GM23248 (cell line): ENCODE measurements around the gene ANKS6. TPM values are rescaled to one million over a fixed set of nuclear protein-coding genes. Genes with fewer than 3 reads are reported as not detected.

Experiments used
- DNase-seq: peaks from one replicate; pipeline ENCODE4 v3.0.0-alpha.2; 2015
- H2AFZ ChIP-seq: fragments of 200-600 bp; sonication (generic); 2 replicates; pipeline ENCODE4 v1.6.1; 2016; ENCODE audit warnings: antibody characterized with exemption
- H3F3A ChIP-seq: fragments of 200-600 bp; sonication (generic); 2 replicates; pipeline ENCODE4 v1.6.1; 2016; ENCODE audit warnings: mild to moderate bottlenecking, antibody characterized with exemption, mixed run types; ENCODE audit not compliant: insufficient read depth
- H3K27ac ChIP-seq: fragments of 200-600 bp; sonication (generic); 2 replicates; pipeline ENCODE4 v1.5.1; 2016; ENCODE audit warnings: mild to moderate bottlenecking
- H3K27me3 ChIP-seq: fragments of 200-600 bp; sonication (generic); replicated peaks from 2 replicates; pipeline ENCODE4 v1.6.1; 2016; ENCODE audit warnings: mild to moderate bottlenecking; ENCODE audit not compliant: insufficient read depth
- H3K36me3 ChIP-seq: fragments of 200-600 bp; sonication (generic); 2 replicates; pipeline ENCODE4 v1.6.1; 2016; ENCODE audit warnings: low read depth, mild to moderate bottlenecking
- H3K4me1 ChIP-seq: fragments of 200-600 bp; sonication (generic); 2 replicates; pipeline ENCODE4 v1.6.1; 2016; ENCODE audit warnings: mild to moderate bottlenecking; ENCODE audit not compliant: insufficient read depth
- H3K4me2 ChIP-seq: fragments of 200-600 bp; sonication (generic); one replicate; pipeline ENCODE4 v1.6.1; 2016; ENCODE audit warnings: mild to moderate bottlenecking; ENCODE audit not compliant: unreplicated experiment
- H3K4me3 ChIP-seq: fragments of 200-600 bp; sonication (generic); 2 replicates; pipeline ENCODE4 v1.5.1; 2016; ENCODE audit warnings: mild to moderate bottlenecking
- H3K79me2 ChIP-seq: fragments of 200-600 bp; sonication (generic); 2 replicates; pipeline ENCODE4 v1.6.1; 2016; ENCODE audit warnings: mild to moderate bottlenecking; ENCODE audit not compliant: insufficient read depth
- H3K9ac ChIP-seq: fragments of 200-600 bp; sonication (generic); 2 replicates; pipeline ENCODE4 v1.6.1; 2016; ENCODE audit warnings: mild to moderate bottlenecking
- H3K9me2 ChIP-seq: fragments of 200-600 bp; sonication (generic); 2 replicates; pipeline ENCODE4 v1.6.1; 2016; ENCODE audit warnings: mixed run types, mild to moderate bottlenecking, moderate library complexity; ENCODE audit not compliant: insufficient read depth
- H3K9me3 ChIP-seq: fragments of 200-600 bp; sonication (generic); one replicate; pipeline ENCODE4 v1.6.1; 2017; ENCODE audit warnings: low read depth
- H4K20me1 ChIP-seq: fragments of 200-600 bp; sonication (generic); 2 replicates; pipeline ENCODE4 v1.6.0; 2016; ENCODE audit not compliant: insufficient read depth
- EZH2 ChIP-seq: fragments of 200-600 bp; sonication (generic); IDR thresholded peaks from 2 replicates; pipeline ENCODE4 v1.6.1; 2018; ENCODE audit warnings: antibody characterized with exemption, mild to moderate bottlenecking; ENCODE audit not compliant: insufficient read depth, poor library complexity, severe bottlenecking
- EZH2phosphoT487 ChIP-seq: fragments of 200-600 bp; sonication (generic); IDR thresholded peaks from 2 replicates; pipeline ENCODE4 v1.6.1; 2018; ENCODE audit warnings: antibody characterized with exemption, moderate library complexity, mild to moderate bottlenecking, low read depth; ENCODE audit not compliant: insufficient read depth
- WGBS, 2 experiments: methylation state at CpG; one replicate each; pipeline ENCODE4 v1.1.6; 2015 to 2017; ENCODE audit warnings: low lambda C conversion rate in 2 of 2, low coverage in 1 of 2; ENCODE audit errors: missing lambda C conversion rate in 2 of 2; 5-methylcytosine and 5-hydroxymethylcytosine counted together
- in situ Hi-C: fragments of 300-500 bp; cut with MboI; formaldehyde crosslinking; loops from 2 replicates; pipeline ENCODE4 v1.15.0; 2020
- polyA plus RNA-seq: library from polyadenylated mRNA; unstranded; fragments of >200 nt; fragmentation: Nextera tagmentation; extraction: Ambion mirVana; gene quantifications from 2 replicates; pipeline ENCODE4 v1.2.1, GENCODE V29; 2016
- total RNA-seq: library from RNA; depleted of rRNA; stranded (reverse); fragments of >200 nt; shearing (Covaris generic); gene quantifications from 2 replicates; pipeline ENCODE4 v1.2.3, GENCODE V29; 2014

ANKS6 gene
- total and polyA plus RNA-seq, 2 experiments from 2014 or later: 7.1 to 26.4 TPM

DNA sequence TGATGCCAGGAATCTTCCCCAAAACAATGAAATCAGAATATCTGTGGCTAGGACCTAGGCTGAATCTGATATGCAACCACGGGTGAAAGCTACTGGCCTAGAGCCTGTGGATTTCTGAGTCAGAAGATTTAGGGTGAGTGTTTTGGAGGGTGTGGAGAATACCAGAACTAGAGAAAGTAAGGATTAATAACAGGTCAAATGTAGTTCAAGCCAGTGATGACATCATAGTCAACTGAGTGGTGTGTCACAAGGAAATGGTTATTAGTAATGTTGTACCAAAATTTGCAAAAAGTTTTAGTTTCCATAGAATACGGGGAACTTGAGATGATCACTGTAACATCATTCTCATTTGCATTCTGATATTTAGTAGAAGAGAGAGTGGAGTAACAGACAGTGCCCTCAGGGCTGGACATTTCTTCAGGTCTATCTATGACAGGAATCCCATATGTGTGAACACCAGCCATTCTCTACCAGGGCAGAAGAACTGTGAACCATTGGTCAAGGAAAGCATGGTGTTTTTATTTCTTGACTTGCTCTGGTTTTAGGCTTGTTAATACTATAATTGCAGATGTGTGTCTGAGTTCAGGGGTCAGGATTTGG is 14.8 kb upstream of the ANKS6 start:
- H3F3A ChIP-seq: peaks cover 33% of the 10 kb centered on the region
- DNase-seq: peak; percentile 96
- 0 out of 2 replicates have a peak overlapping the region, but pooled peaks have one; percentile 0 for H3K4me3 ChIP-seq
- no peak overlapping the region for H2AFZ ChIP-seq
- TF ChIP-seq EZH2: no peak
- TF ChIP-seq EZH2phosphoT487: 0 out of 2 replicates have a peak, but pooled peaks have one; percentile 43
- no peaks in the 10 kb centered on the region for H3K79me2 ChIP-seq
- no peaks in the 10 kb centered on the region for H3K36me3 ChIP-seq
- peak overlapping the region; percentile 46 for H3K4me2 ChIP-seq
- peak overlapping the region; percentile 61 for H3K27ac ChIP-seq
- H3K9ac ChIP-seq: peak overlapping the region; percentile 16; the same call in 1 of the 2 replicates
- in situ Hi-C loops: no loop called here
- H3K27me3 ChIP-seq: no peaks in the 10 kb centered on the region
- 0 to 2% methylated on average over 2 of the region's 2 CpGs for WGBS, 2 experiments
- H3K9me2 ChIP-seq: no peaks in the 10 kb centered on the region
- no peaks in the 10 kb centered on the region for H4K20me1 ChIP-seq
- no peaks in the 10 kb centered on the region for H3K9me3 ChIP-seq
- H3K4me1 ChIP-seq: peaks cover 25% of the 10 kb centered on the region

DNA sequence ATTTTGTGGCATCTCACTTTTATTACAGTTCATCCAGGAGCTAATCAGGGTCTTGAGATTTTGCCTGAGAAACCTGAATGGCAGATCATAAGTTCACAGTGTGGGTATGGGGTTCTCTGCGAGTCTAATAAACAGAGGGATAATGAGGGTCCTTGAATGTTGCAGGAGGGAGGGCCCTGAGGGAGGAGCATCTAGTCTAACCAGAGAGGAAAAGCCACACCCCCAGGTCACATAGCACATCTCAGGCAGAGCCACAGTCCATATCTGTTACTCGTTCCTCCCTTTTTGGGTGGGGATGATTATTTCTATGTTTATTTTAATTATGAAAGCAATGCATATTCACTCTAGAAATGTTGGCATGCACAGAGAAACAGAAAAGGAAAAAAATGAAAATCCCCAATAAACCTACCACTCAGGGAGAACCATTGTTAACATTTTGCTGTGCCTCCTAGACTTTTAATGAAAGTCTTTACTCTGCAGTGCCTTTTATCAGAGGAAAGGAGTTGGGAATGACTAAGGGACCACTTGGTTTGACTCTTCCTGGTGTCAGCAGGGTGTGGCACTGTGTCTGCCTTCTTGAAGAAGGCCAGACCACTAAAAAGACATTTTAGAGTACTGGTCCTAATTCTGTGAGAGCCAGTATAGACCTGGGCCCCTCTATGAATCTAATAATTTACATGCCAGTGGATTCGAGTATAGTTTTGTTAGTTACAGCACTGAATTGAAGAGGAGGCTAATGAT is 13.9 kb upstream of the ANKS6 start:
- peak; percentile 68 for DNase-seq
- Histone ChIP-seq H3K27ac (peak overlapping the region; percentile 61), H3K27me3 (no peaks in the 10 kb centered on the region), H3K79me2 (no peaks in the 10 kb centered on the region), H3K9me2 (no peaks in the 10 kb centered on the region), H3K4me3 (0 out of 2 replicates have a peak overlapping the region, but pooled peaks have one; percentile 0), H3K9me3 (no peaks in the 10 kb centered on the region), H2AFZ (no peak overlapping the region), H4K20me1 (no peaks in the 10 kb centered on the region), H3F3A (peaks cover 38% of the 10 kb centered on the region), H3K9ac (peak overlapping the region; percentile 16; the same call in 1 of the 2 replicates), H3K4me1 (peaks cover 25% of the 10 kb centered on the region), H3K36me3 (no peaks in the 10 kb centered on the region), H3K4me2 (peak overlapping the region; percentile 46)
- 54 to 62% methylated on average over 3 of the region's 3 CpGs for WGBS, 2 experiments
- TF ChIP-seq EZH2phosphoT487 (no peak), EZH2 (no peak)
- in situ Hi-C loops: no loop called here

DNA sequence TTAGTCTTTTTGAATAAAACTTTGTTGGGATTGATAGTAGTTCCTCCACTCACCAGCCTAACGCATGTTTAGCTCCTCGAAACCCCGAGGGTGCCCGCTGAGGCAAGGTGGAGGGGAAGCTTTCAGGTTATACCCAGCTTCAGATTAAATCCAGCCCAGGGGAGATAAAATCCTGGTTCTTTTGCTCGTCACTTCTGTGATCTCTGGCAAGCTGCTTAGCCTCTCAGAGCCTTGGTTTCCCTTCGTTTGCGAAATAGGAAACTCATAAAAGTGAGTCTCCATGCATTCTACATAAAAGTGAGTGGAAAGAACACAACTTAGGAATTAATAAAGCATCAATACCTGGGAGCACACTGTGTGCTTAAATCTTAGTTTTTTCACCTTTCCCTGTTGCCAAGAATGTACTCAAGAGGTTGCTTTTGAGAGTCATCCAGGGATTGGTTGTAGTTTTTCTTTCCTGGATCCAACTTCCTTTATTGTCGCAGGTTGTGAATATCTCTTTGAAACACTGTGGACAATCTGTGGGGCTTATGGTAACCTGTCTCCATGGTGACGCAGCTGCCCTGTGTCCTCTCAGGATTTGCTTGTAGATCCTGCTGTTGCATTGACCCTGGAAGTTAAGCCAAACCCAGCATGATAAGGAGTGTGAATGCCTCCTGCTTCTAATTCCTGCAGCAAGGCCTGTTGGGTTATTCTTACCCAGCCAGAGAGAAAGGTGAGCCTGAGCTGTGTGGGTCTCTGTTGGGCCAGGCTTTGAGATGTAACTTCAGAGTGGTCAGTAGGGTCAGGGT is 13.2 kb upstream of the ANKS6 start:
- H3F3A ChIP-seq: peaks cover 38% of the 10 kb centered on the region
- H3K36me3 ChIP-seq: no peaks in the 10 kb centered on the region
- H3K4me1 ChIP-seq: peaks cover 25% of the 10 kb centered on the region
- no peak overlapping the region for H3K27ac ChIP-seq
- DNase-seq: no peak
- no peak overlapping the region for H3K4me3 ChIP-seq
- no peaks in the 10 kb centered on the region for H3K27me3 ChIP-seq
- in situ Hi-C loops: no loop called here
- WGBS, 2 experiments: 92 to 93% methylated on average over 9 of the region's 9 CpGs
- H3K9ac ChIP-seq: no peak overlapping the region
- H2AFZ ChIP-seq: no peak overlapping the region
- no peaks in the 10 kb centered on the region for H3K9me3 ChIP-seq
- no peaks in the 10 kb centered on the region for H3K9me2 ChIP-seq
- H3K4me2 ChIP-seq: no peak overlapping the region
- H4K20me1 ChIP-seq: no peaks in the 10 kb centered on the region
- no peaks in the 10 kb centered on the region for H3K79me2 ChIP-seq
- TF ChIP-seq EZH2 (no peak), EZH2phosphoT487 (no peak)

DNA sequence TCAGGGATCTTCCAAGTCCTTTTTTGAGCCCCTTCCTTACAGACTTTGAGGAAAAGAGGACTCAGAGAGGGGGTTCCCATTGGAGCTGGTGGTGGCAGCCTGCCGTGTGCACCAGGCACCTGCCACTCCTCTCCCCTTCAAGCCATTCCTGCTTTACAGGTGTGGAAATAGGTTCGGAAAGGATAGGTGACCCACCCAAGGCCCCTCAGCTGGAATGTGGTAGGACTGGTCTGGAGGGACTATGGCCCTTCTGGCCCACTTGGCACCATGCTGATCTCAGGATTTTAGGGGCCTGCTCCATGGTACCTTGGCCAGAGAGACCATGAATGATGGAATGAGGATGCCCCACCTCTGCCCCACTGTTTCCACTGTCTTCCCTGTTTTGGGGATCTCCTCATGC is 12.5 kb upstream of the ANKS6 start:
- TF ChIP-seq EZH2phosphoT487 (no peak), EZH2 (no peak)
- peaks cover 38% of the 10 kb centered on the region for H3F3A ChIP-seq
- WGBS, 2 experiments: 94 to 100% methylated on average over 2 of the region's 2 CpGs
- no peaks in the 10 kb centered on the region for H3K9me3 ChIP-seq
- DNase-seq: no peak
- H3K4me3 ChIP-seq: no peak overlapping the region
- peaks cover 25% of the 10 kb centered on the region for H3K4me1 ChIP-seq
- no peak overlapping the region for H3K4me2 ChIP-seq
- H3K27me3 ChIP-seq: no peaks in the 10 kb centered on the region
- H2AFZ ChIP-seq: no peak overlapping the region
- H3K9me2 ChIP-seq: no peaks in the 10 kb centered on the region
- no peaks in the 10 kb centered on the region for H3K79me2 ChIP-seq
- H3K36me3 ChIP-seq: no peaks in the 10 kb centered on the region
- no peak overlapping the region for H3K27ac ChIP-seq
- no peak overlapping the region for H3K9ac ChIP-seq
- H4K20me1 ChIP-seq: no peaks in the 10 kb centered on the region
- in situ Hi-C loops: no loop called here
